SW480 (cell line): ENCODE measurements around the gene CRYZ.
"Not testable (repeated sequence)": the region's sequence is repeated elsewhere in the genome, so short reads cannot be mapped to it uniquely, and the experiment has no call there.

ENCODE experiments used
- DNase-seq: peaks from one replicate; pipeline ENCODE4 v3.0.0-alpha.2; 2016; ENCODE audit warnings: low spot score

Gene CRYZ

GRCh38 chr1:74732960-74733603, at the start of gene CRYZ, which contains the start of gene TYW3:
CRYZ (minus strand) TSS chr1:74733050; CDS start chr1:74724821, 8,229 bp downstream.
TYW3 (plus strand) TSS chr1:74733152; CDS start chr1:74733245, 93 bp downstream.
- DNase-seq = peak; percentile 92

GRCh38 chr1:74780594-74780993, 47.7 kb upstream of the CRYZ start:
- no peak for DNase-seq

- DNase-seq = no peak
These were observed 46.9 kb upstream of the CRYZ start for GRCh38 chr1:74779750-74780149.

- DNase-seq = no peak
These were observed 44.7 kb upstream of the CRYZ start for GRCh38 chr1:74777525-74777924.

- no peak for DNase-seq
These were observed 42.9 kb upstream of the CRYZ start for GRCh38 chr1:74775735-74776134.

GRCh38 chr1:74773582-74773981, 40.7 kb upstream of the CRYZ start:
- no peak for DNase-seq

GRCh38 chr1:74772945-74773344, 40.1 kb upstream of the CRYZ start:
- DNase-seq = no peak

GRCh38 chr1:74771913-74772515, 39.2 kb upstream of the CRYZ start:
- DNase-seq = peak; percentile 45

GRCh38 chr1:74767490-74767889, 34.6 kb upstream of the CRYZ start:
- no peak for DNase-seq

- DNase-seq = no peak
These were observed 33.7 kb upstream of the CRYZ start for GRCh38 chr1:74766579-74766978.

- DNase-seq = no peak
These were observed 31.0 kb upstream of the CRYZ start for GRCh38 chr1:74763807-74764206.

GRCh38 chr1:74756650-74757049, 23.8 kb upstream of the CRYZ start:
- DNase-seq = not testable (repeated sequence)

GRCh38 chr1:74755475-74755874, 22.6 kb upstream of the CRYZ start:
- DNase-seq = no peak

- no peak for DNase-seq
These were observed 20.3 kb upstream of the CRYZ start for GRCh38 chr1:74753104-74753503.

GRCh38 chr1:74748960-74749359, 16.1 kb upstream of the CRYZ start:
- DNase-seq = no peak

GRCh38 chr1:74745247-74745646, 12.4 kb upstream of the CRYZ start:
- DNase-seq = not testable (repeated sequence)

- not testable (repeated sequence) for DNase-seq
These were observed 7.6 kb upstream of the CRYZ start for GRCh38 chr1:74740307-74740980.

- DNase-seq = no peak
These were observed 4.5 kb upstream of the CRYZ start for GRCh38 chr1:74737333-74737732.

GRCh38 chr1:74733604-74734484, 994 bp upstream of the CRYZ start:
- DNase-seq = peak; percentile 79

- DNase-seq = not testable (repeated sequence)
These were observed 541 bp downstream of the CRYZ start for GRCh38 chr1:74732071-74732946.

- peak; percentile 63 for DNase-seq
These were observed 1.3 kb downstream of the CRYZ start for GRCh38 chr1:74731399-74732052.
